A673 (cell line): ENCODE measurements around the gene TBPL1. TPM values are rescaled to one million over a fixed set of nuclear protein-coding genes. Genes with fewer than 3 reads are reported as not detected.

ENCODE experiments used
- BruUV-seq: library from RNA; stranded (reverse); fragments of 400-500 nt; replicated peaks from 2 replicates; lab custom pipeline; 2021; lab: Mats Ljungman, UMichigan
- CTCF ChIA-PET: fragments of 300-600 bp; sonication (Branson Sonifier 250); formaldehyde crosslinking; loops from one replicate; lab custom pipeline; 2022; ENCODE audit warnings: antibody characterized with exemption; lab: Charles Lee
- POLR2A ChIA-PET: fragments of 300-600 bp; sonication (Branson Sonifier 250); formaldehyde crosslinking; loops from one replicate; lab custom pipeline; 2022; ENCODE audit warnings: antibody characterized with exemption; ENCODE audit not compliant: low non-redundant PET; lab: Charles Lee
- DNase-seq: peaks from one replicate; pipeline ENCODE4 v3.0.0-alpha.2; 2015; ENCODE audit warnings: low spot score
- H3K27ac ChIP-seq: fragments of 200-600 bp; sonication (generic); 2 replicates; pipeline ENCODE4 v1.5.1; 2016; ENCODE audit warnings: mixed run types, low read depth, mild to moderate bottlenecking, mixed read lengths, antibody characterized with exemption, low read length; ENCODE audit not compliant: poor library complexity, severe bottlenecking
- H3K27me3 ChIP-seq: fragments of 200-600 bp; sonication (generic); replicated peaks from 2 replicates; pipeline ENCODE4 v1.6.1; 2017; ENCODE audit warnings: mixed run types, low read depth, mild to moderate bottlenecking, mixed read lengths, antibody characterized with exemption, low read length; ENCODE audit not compliant: insufficient read depth, poor library complexity
- H3K36me3 ChIP-seq: fragments of 200-600 bp; sonication (generic); 2 replicates; pipeline ENCODE4 v1.6.1; 2016; ENCODE audit warnings: mixed run types, mild to moderate bottlenecking, mixed read lengths, antibody characterized with exemption, low read length; ENCODE audit not compliant: insufficient read depth, poor library complexity, severe bottlenecking
- H3K4me1 ChIP-seq: fragments of 200-600 bp; sonication (generic); 2 replicates; pipeline ENCODE4 v1.6.1; 2017; ENCODE audit warnings: mixed run types, mild to moderate bottlenecking, mixed read lengths, antibody characterized with exemption, low read length; ENCODE audit not compliant: insufficient read depth, poor library complexity, severe bottlenecking
- H3K4me3 ChIP-seq: fragments of 200-600 bp; sonication (generic); 2 replicates; pipeline ENCODE4 v1.5.1; 2016; ENCODE audit warnings: low read depth, mixed run types, mild to moderate bottlenecking, mixed read lengths, low read length; ENCODE audit not compliant: poor library complexity, severe bottlenecking
- H3K9me3 ChIP-seq: fragments of 200-600 bp; sonication (generic); 2 replicates; pipeline ENCODE4 v1.6.1; 2016; ENCODE audit warnings: mixed run types, low read depth, mild to moderate bottlenecking, mixed read lengths, antibody characterized with exemption, low read length; ENCODE audit not compliant: poor library complexity, severe bottlenecking
- EZH2 ChIP-seq: fragments of 200-600 bp; sonication (generic); IDR thresholded peaks from 2 replicates; pipeline ENCODE4 v1.6.1; 2017; ENCODE audit warnings: borderline replicate concordance, low read depth, mild to moderate bottlenecking, mixed read lengths, antibody characterized with exemption, low read length; ENCODE audit not compliant: poor library complexity, severe bottlenecking
- intact Hi-C: fragments of 100-400 bp; cut with micrococcal nuclease; formaldehyde crosslinking; loops from one replicate; pipeline ENCODE4 v1.10.0; 2022; ENCODE audit not compliant: unreplicated experiment
- total RNA-seq: library from RNA; stranded (reverse); gene quantifications from 2 replicates; pipeline ENCODE4 v1.2.3, GENCODE V29; 2021
- TF ChIP-seq, protein P1 (sequence below): fragments of 300-800, 200-600 bp; sonication (generic); conservative IDR thresholded peaks from 2 replicates; pipeline ENCODE4 v1.5.1; 2017; ENCODE audit warnings: low read depth, mild to moderate bottlenecking, antibody characterized with exemption, low read length, moderate library complexity, mixed read lengths

Gene TBPL1
- total RNA-seq, 1 experiment from 2014 or later: 46.3 TPM

DNA sequence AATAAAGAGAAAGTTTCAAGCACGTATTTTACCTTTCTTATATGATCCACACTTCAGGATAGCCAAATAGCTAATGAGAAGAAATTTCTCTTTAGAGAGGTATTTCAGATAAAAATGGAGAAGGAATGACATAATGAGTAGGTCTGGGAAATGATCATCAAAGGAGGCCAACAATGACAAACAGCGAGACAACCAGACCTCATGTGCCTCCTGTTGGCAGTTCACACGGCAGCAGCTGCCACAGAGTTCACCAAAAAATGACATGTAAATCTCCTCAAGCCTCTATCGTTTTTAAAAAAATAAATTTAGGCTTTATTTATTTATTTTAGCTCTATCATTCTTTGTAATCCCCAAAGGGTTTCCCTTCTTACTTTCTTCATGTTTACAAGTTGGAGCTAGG is 51.7 kb downstream of the TBPL1 start:
- TF ChIP-seq, protein P1, sequence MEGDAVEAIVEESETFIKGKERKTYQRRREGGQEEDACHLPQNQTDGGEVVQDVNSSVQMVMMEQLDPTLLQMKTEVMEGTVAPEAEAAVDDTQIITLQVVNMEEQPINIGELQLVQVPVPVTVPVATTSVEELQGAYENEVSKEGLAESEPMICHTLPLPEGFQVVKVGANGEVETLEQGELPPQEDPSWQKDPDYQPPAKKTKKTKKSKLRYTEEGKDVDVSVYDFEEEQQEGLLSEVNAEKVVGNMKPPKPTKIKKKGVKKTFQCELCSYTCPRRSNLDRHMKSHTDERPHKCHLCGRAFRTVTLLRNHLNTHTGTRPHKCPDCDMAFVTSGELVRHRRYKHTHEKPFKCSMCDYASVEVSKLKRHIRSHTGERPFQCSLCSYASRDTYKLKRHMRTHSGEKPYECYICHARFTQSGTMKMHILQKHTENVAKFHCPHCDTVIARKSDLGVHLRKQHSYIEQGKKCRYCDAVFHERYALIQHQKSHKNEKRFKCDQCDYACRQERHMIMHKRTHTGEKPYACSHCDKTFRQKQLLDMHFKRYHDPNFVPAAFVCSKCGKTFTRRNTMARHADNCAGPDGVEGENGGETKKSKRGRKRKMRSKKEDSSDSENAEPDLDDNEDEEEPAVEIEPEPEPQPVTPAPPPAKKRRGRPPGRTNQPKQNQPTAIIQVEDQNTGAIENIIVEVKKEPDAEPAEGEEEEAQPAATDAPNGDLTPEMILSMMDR: no peak
- no peak for TF ChIP-seq EZH2
- H3K4me1 ChIP-seq: no peaks in the 10 kb centered on the region
- ChIA-PET CTCF (no interaction called here), POLR2A (no interaction called here)
- H3K9me3 ChIP-seq: no peaks in the 10 kb centered on the region
- peaks cover 3% of the 10 kb centered on the region for H3K27me3 ChIP-seq
- no peak overlapping the region for H3K4me3 ChIP-seq
- H3K36me3 ChIP-seq: no peaks in the 10 kb centered on the region
- intact Hi-C loops: no loop called here
- no peak for DNase-seq
- BruUV-seq: no TSS peak
- no peak overlapping the region for H3K27ac ChIP-seq

DNA sequence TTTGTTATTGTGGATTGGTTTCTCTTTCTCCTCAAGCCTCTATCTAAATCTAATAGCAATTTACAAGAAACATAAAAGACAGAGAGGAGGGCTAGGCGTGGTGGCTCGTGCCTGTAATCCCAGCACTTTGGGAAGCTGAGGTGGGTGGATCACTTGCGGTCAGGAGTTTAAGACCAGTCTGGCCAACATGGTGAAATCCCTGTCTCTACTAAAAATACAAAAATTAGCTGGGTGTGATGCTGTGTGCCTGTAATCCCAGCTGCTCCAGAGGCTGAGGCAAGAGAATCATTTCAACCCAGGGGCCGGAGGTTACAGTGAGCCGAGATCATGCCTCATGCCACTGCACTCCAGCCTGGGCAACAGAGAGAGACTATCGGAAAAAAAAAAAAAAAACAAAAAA is 52.8 kb downstream of the TBPL1 start:
- DNase-seq: no peak
- Histone ChIP-seq H3K36me3 (no peaks in the 10 kb centered on the region), H3K4me1 (no peaks in the 10 kb centered on the region), H3K4me3 (no peak overlapping the region), H3K27ac (no peak overlapping the region), H3K27me3 (peaks cover 3% of the 10 kb centered on the region), H3K9me3 (no peaks in the 10 kb centered on the region)
- no TSS peak for BruUV-seq
- intact Hi-C loops: no loop called here
- TF ChIP-seq, protein P1: no peak
- no peak for TF ChIP-seq EZH2
- ChIA-PET POLR2A (no interaction called here), CTCF (no interaction called here)

DNA sequence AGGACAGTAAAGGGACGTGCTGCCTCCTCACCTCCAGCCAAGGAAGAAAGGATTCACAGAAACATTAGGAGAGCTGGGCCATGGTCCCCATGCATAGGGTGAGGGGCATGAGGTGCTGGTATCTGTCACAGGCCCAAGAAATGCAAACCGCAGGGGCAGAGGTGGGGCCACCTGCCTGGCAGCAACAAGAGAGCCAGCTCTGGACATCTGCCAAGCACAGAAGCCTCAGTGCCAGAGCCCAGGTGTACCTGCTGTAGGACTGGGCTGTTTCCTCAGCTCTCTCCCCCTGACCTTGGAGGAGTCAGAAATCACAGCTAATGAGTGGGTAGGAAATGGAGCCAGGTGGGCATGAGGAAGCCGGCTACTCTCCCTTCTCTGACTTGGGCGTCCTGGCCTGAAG is 54.1 kb downstream of the TBPL1 start:
- ChIA-PET CTCF (no interaction called here), POLR2A (no interaction called here)
- no peak for DNase-seq
- intact Hi-C loops: no loop called here
- Histone ChIP-seq H3K4me1 (no peaks in the 10 kb centered on the region), H3K27me3 (no peaks in the 10 kb centered on the region), H3K27ac (no peak overlapping the region), H3K36me3 (no peaks in the 10 kb centered on the region), H3K4me3 (no peak overlapping the region), H3K9me3 (no peaks in the 10 kb centered on the region)
- BruUV-seq: no TSS peak
- no peak for TF ChIP-seq EZH2
- TF ChIP-seq, protein P1: no peak
